Activated naive CD4-positive, alpha-beta T cell treated with anti-CD3 and anti-CD28 coated beads for 36 hours (primary cell): Measurements from ENCODE around the gene NSFL1C. TPM values are rescaled to one million over a fixed set of nuclear protein-coding genes. Genes with fewer than 3 reads are reported as not detected.

Experiments used
- CTCF ChIA-PET: fragments of 350-600 bp; sonication (Branson Sonifier 250); formaldehyde crosslinking; loops from one replicate; lab custom pipeline; 2021; ENCODE audit warnings: antibody characterized with exemption; lab: Charles Lee
- DNase-seq: peaks from one replicate; pipeline ENCODE4 v3.0.0-alpha.2; 2020
- H3K27ac Mint-ChIP-seq: one replicate; pipeline ENCODE4 v1.8.0; 2021; ENCODE audit warnings: mild to moderate bottlenecking, mixed read lengths
- H3K27me3 Mint-ChIP-seq: one replicate; pipeline ENCODE4 v1.8.0; 2021; ENCODE audit warnings: low read depth, mixed read lengths
- H3K36me3 Mint-ChIP-seq: one replicate; pipeline ENCODE4 v1.8.0; 2021; ENCODE audit warnings: low read depth, mixed read lengths
- H3K4me1 Mint-ChIP-seq: one replicate; pipeline ENCODE4 v1.8.0; 2021; ENCODE audit warnings: low read depth, mixed read lengths
- H3K4me3 Mint-ChIP-seq: one replicate; pipeline ENCODE4 v1.8.0; 2021; ENCODE audit warnings: mild to moderate bottlenecking, moderate library complexity, mixed read lengths
- H3K9me3 Mint-ChIP-seq: one replicate; pipeline ENCODE4 v1.8.0; 2021; ENCODE audit warnings: mixed read lengths
- intact Hi-C: fragments of 100-400 bp; cut with micrococcal nuclease; formaldehyde crosslinking; loops from one replicate; pipeline ENCODE4 v1.15.1; 2023
- total RNA-seq, 2 experiments: library from RNA; stranded (reverse); gene quantifications; one replicate each; pipeline ENCODE4 v1.2.3, GENCODE V29; 2021

Gene NSFL1C
- total RNA-seq, 2 experiments from 2014 or later = 80.4 to 84.1 TPM

DNA sequence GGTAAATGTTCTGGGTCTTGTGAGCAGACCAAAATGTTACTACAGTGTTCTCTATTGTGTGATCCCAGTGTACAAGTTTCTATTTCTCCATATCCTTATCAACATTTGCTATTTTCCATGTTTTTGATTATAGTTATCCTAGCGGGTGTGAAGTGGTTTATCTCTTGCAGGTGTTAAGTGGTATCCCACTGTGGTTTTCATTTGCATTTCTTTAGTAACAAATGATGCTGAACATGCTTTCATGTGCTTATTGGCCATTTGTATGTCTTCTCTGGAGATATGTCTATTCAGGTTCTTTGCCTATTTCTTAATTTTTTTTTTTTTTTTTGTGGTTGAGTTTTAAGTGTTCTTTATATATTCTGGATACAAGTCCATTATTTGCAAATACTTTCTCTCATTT, 35.5 kb downstream of the NSFL1C start:
- Mint-ChIP-seq H3K27me3 (no peaks in the 10 kb centered on the region), H3K36me3 (peaks cover 4% of the 10 kb centered on the region), H3K4me3 (no peak overlapping the region), H3K27ac (no peak overlapping the region), H3K9me3 (peaks cover 2% of the 10 kb centered on the region), H3K4me1 (peaks cover 30% of the 10 kb centered on the region)
- intact Hi-C loops = no loop called here
- CTCF ChIA-PET = no interaction called here
- DNase-seq = no peak

DNA sequence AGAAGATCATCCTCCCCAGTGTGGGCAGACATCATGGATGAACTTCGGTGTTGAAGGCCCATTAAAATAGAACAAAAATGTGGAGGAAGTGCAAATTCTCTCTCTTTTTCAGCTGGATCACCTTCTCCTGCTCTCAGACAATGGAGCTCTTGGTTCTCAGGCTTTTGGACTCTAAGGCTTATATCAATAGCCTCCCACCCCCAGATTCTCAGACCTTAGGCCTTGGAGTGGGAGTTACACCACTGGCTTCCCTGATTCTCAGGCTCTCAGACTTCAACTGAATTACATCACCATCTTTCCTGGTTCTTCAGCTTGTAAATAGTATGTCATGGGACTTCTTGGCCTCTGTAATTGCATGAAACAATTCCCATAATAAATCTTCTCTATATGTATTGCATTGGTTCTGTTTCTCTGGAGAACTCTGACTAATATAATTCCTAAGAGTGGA, 36.6 kb downstream of the NSFL1C start:
- H3K36me3 Mint-ChIP-seq = peaks cover 4% of the 10 kb centered on the region
- intact Hi-C loops = no loop called here
- CTCF ChIA-PET = no interaction called here
- no peak for DNase-seq
- peaks cover 26% of the 10 kb centered on the region for H3K4me1 Mint-ChIP-seq
- no peak overlapping the region for H3K27ac Mint-ChIP-seq
- H3K4me3 Mint-ChIP-seq = no peak overlapping the region
- no peaks in the 10 kb centered on the region for H3K27me3 Mint-ChIP-seq
- peaks cover 2% of the 10 kb centered on the region for H3K9me3 Mint-ChIP-seq

DNA sequence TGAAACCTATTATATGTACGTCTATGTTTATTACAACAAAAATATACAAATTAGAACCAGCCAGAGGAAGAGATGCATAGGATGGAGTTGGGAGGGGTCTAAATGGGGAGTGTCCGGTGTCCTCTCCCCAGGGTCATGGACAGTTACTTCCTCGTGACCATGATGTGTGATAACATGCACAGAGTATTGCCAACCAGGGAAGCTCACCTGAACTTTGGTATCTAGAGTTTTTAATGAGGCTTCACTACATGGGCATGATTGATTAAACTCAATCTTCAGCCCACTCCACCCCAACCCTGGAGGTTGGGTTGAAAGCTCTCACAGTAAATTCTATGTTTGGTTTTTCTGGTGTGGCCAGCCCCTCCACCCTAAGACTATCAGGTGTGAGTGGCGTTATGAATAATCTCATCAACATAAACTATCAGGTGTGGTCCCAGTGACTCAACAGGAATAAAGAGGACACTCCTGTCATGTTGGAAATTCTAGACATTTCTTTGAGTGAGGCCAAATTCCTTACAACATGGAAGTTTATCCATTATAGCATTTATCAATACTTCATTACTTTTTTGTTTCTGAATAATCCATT, 37.4 kb downstream of the NSFL1C start:
- CTCF ChIA-PET = no interaction called here

DNA sequence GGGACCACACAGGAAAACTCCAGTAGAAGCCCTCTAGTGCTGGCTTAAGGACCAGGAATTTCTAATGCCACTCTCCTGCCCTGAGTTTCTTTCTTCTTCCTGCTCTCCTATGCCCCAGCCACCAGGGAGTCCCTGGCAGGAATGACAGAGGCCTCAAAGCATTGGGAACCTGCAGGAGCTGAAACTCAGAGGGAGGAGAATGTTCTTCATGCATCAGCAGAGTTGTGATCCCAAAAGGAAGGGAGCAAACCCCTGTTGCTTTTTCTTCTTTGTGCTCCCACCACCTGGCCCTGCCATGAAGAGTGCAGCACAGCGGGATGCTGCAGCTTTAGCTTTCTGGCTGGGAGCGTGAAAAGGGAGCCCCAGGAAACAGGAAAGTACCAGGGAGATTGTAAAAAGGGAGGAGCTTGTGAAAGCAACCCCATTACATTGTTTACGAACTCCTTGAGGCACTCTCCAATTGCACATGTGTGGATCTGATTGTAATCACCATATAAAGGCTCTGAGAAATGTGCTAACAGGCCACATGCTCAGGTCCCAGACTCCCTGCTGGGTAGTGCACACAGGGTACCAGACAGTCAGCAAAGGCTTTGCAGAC, 39.1 kb downstream of the NSFL1C start:
- intact Hi-C loops = no loop called here
- CTCF ChIA-PET = interaction anchor here (0.9 to 1.2 kb wide), 3 partner anchors 8 to 11 kb away, joined by 3 read pairs; no protein-coding TSS in a partner anchor
- Mint-ChIP-seq H3K36me3 (no peaks in the 10 kb centered on the region), H3K4me3 (no peak overlapping the region), H3K27ac (no peak overlapping the region), H3K4me1 (peaks cover 20% of the 10 kb centered on the region), H3K9me3 (no peaks in the 10 kb centered on the region), H3K27me3 (no peaks in the 10 kb centered on the region)
- DNase-seq = no peak

More for the DNA sequence above, 37.4 kb downstream of the NSFL1C start:
- H3K36me3 Mint-ChIP-seq = peaks cover 1% of the 10 kb centered on the region
- DNase-seq = no peak
- intact Hi-C loops = no loop called here
- peaks cover 19% of the 10 kb centered on the region for H3K4me1 Mint-ChIP-seq
- H3K27ac Mint-ChIP-seq = no peak overlapping the region
- H3K27me3 Mint-ChIP-seq = no peaks in the 10 kb centered on the region
- peaks cover 2% of the 10 kb centered on the region for H3K9me3 Mint-ChIP-seq
- H3K4me3 Mint-ChIP-seq = no peak overlapping the region

DNA sequence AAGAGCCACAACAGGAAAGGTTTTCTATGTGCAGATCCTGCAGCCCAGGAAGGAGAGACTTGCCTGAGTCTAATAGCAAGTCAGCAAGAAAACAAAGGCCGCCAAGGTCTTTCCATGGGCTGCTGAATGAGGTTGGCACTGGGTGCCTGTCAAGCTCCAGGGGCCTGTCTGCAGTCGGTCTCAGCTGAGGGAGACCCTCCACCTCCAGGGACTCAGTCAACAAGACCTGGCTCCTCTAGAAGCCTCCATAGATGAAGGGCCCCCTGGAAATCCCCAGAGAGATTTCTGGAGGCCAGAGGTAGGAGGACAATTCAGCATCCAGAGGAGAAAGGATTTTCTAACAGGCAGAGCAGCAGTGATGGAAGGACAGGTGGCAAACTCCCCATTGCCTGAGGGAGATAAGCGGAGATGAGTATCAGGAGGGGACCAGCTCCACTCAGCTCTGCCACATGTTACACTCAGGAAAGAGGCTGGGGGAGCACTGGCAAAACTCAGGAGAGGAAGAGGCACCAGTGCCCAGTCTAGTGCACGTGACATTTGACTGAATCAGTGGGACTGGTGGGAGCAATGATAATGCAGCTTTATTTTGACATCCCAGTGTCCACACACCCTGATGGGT, 40.3 kb downstream of the NSFL1C start:
- Mint-ChIP-seq H3K36me3 (peaks cover 1% of the 10 kb centered on the region), H3K4me1 (peaks cover 17% of the 10 kb centered on the region), H3K4me3 (no peak overlapping the region), H3K27ac (no peak overlapping the region), H3K9me3 (no peaks in the 10 kb centered on the region), H3K27me3 (no peaks in the 10 kb centered on the region)
- CTCF ChIA-PET = interaction anchor here (1.0 to 1.7 kb wide), 3 partner anchors 10 to 78 kb away, joined by 3 to 9 read pairs (median 3); no protein-coding TSS in a partner anchor
- no peak for DNase-seq
- intact Hi-C loops = no loop called here

DNA sequence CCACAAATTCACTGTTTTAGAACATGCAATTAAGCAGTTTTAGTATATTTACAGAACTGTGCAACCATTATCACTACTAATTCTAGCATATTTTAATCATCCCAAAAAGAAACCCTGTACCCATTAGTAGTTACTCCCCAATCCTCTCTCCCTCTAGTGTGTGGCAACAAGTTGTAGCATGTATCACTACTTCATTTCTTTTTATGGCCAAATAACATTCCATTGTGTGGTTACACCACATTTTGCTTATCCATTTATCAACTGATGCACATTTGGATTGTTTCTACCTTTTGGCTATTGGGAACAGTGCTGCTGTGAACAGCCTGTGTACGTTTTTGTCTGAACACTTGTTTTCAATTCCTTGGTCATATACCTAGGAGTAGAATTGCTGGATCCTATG, 42.3 kb downstream of the NSFL1C start:
- Mint-ChIP-seq H3K27ac (no peak overlapping the region), H3K36me3 (peaks cover 1% of the 10 kb centered on the region), H3K9me3 (peaks cover 13% of the 10 kb centered on the region), H3K27me3 (no peaks in the 10 kb centered on the region), H3K4me3 (no peak overlapping the region), H3K4me1 (peaks cover 17% of the 10 kb centered on the region)
- DNase-seq = no peak
- intact Hi-C loops = no loop called here
- CTCF ChIA-PET = interaction anchor here (0.8 kb wide), 1 partner anchor 112 kb away, joined by 4 read pairs; no protein-coding TSS in a partner anchor

DNA sequence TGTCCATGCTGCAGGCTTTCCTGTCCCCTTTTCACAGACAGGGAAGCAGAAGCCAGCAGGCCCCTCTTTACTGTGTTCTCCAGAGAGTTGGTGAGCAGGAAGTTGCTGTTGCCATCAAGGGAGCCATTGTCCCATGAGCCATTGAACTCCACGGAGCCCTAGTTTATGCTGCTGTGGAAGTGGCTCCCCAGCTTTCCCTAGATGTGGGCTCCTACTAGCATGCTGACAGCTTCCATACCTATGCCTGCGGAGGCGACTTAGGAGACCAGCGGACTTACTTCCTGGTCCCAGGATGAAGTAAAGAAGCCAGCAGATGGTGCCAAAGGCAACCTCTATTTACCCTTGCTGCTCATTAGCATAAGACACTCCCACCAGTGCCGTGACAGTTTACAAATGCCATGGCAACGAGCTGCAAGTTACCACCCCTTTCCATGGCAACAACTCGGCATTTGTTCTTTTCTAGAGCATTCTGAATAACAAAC, 43.0 kb downstream of the NSFL1C start:
- no peak overlapping the region for H3K4me3 Mint-ChIP-seq
- DNase-seq = peak; percentile 33
- intact Hi-C loops = no loop called here
- CTCF ChIA-PET = interaction anchor here (0.8 to 1.3 kb wide), 2 partner anchors 12 to 111 kb away, joined by 4 to 5 read pairs; no protein-coding TSS in a partner anchor
- no peak overlapping the region for H3K27ac Mint-ChIP-seq
- peaks cover 17% of the 10 kb centered on the region for H3K4me1 Mint-ChIP-seq
- H3K36me3 Mint-ChIP-seq = peaks cover 3% of the 10 kb centered on the region
- no peaks in the 10 kb centered on the region for H3K27me3 Mint-ChIP-seq
- peaks cover 17% of the 10 kb centered on the region for H3K9me3 Mint-ChIP-seq

DNA sequence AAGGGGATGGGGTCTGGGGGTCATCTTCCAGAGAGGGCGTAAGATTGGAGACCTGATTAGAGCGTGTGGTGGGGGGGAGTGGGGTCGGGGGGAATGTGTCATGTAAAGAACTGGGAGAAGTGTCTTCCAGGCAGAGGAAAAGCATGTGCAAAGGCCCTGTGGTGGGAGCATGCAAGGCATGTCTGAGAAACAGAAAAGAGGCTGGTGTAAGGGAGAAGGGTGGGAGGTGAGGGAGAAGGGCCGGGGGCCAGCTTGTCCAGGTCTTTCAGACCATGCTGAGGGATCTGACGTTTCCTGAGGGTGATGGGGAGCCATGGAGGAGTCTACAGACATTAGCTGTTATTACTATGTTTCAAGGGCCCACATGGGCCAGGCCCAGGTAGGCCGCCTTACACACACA, 43.4 kb downstream of the NSFL1C start:
- intact Hi-C loops = no loop called here
- H3K9me3 Mint-ChIP-seq = peaks cover 17% of the 10 kb centered on the region
- no peak for DNase-seq
- no peaks in the 10 kb centered on the region for H3K27me3 Mint-ChIP-seq
- H3K36me3 Mint-ChIP-seq = peaks cover 3% of the 10 kb centered on the region
- CTCF ChIA-PET = interaction anchor here (0.8 to 1.3 kb wide), 2 partner anchors 13 to 110 kb away, joined by 4 to 5 read pairs; no protein-coding TSS in a partner anchor
- H3K4me3 Mint-ChIP-seq = no peak overlapping the region
- peaks cover 17% of the 10 kb centered on the region for H3K4me1 Mint-ChIP-seq
- no peak overlapping the region for H3K27ac Mint-ChIP-seq

DNA sequence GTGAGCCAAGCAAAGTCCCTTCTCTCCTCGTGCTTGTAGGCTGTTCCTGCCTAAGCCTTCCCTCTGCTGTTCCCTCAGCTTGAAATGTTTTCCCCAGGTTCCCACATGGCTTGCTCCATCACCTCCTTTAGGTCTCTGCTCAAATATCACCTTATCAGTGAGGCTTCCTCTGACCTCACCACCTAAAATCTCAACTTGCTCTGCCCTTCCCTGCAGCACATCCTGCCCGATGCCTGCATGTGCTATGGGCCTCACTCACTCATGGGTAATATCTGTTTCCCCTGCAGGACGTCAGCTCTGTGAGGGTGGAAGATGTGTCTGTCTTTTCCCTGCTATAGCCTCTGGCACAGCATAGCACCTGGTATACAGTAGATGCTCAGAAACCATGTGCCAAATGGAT, 43.9 kb downstream of the NSFL1C start:
- no peak for DNase-seq
- Mint-ChIP-seq H3K27me3 (no peaks in the 10 kb centered on the region), H3K4me1 (peaks cover 17% of the 10 kb centered on the region), H3K4me3 (no peak overlapping the region), H3K36me3 (peaks cover 3% of the 10 kb centered on the region), H3K9me3 (peaks cover 17% of the 10 kb centered on the region), H3K27ac (no peak overlapping the region)
- CTCF ChIA-PET = interaction anchor here (1.0 to 1.3 kb wide), 2 partner anchors 13 to 46 kb away, joined by 3 to 5 read pairs; no protein-coding TSS in a partner anchor
- intact Hi-C loops = no loop called here

DNA sequence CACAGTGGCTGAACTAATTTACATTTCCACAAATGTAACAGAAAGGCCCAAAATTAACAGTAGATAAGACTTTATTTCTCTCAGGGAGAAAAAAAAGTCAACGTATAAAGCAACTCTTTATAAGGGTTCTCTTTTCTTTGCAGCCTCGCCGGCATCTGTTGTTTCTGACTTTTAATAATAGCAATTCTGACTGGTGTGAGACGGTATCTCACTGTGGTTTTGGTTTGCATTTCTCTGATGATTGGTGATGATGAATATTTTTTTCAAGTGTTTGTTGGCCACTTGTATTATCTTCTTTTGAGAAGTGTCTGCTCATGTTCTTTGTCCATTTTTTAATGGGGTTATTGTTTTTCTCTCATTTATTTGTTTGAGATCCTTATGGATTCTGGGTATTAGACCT, 46.6 kb downstream of the NSFL1C start:
- no peak overlapping the region for H3K4me3 Mint-ChIP-seq
- H3K27me3 Mint-ChIP-seq = no peaks in the 10 kb centered on the region
- H3K27ac Mint-ChIP-seq = no peak overlapping the region
- peaks cover 3% of the 10 kb centered on the region for H3K36me3 Mint-ChIP-seq
- no peak for DNase-seq
- CTCF ChIA-PET = interaction anchor here (2.2 kb wide), 1 partner anchor 17 kb away, joined by 6 read pairs; no protein-coding TSS in a partner anchor
- H3K9me3 Mint-ChIP-seq = peaks cover 17% of the 10 kb centered on the region
- intact Hi-C loops = no loop called here
- H3K4me1 Mint-ChIP-seq = peaks cover 6% of the 10 kb centered on the region

DNA sequence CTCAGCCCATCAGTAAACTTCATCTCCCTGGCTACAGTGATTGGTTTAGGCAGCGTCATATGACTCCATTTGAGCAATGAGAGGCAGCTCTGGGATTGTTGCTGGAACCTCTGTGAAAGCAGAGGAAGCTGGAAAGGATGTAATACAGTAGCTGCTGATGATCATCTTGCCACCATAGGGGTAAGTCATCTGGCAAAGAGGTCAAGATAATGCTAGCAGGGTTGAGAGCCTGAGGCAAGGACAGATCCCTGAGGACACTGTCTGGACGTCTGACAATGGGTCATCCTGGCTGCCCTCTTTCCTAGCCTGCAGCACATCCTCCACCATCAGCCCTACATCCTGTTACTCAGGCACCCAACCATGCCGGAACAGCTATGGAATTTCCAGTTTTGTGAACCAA, 48.3 kb downstream of the NSFL1C start:
- DNase-seq = no peak
- H3K27me3 Mint-ChIP-seq = no peaks in the 10 kb centered on the region
- H3K36me3 Mint-ChIP-seq = peaks cover 3% of the 10 kb centered on the region
- peaks cover 6% of the 10 kb centered on the region for H3K4me1 Mint-ChIP-seq
- H3K27ac Mint-ChIP-seq = no peak overlapping the region
- peaks cover 17% of the 10 kb centered on the region for H3K9me3 Mint-ChIP-seq
- CTCF ChIA-PET = interaction anchor here (1.3 kb wide), 1 partner anchor 36 kb away, joined by 3 read pairs; no protein-coding TSS in a partner anchor
- intact Hi-C loops = no loop called here
- no peak overlapping the region for H3K4me3 Mint-ChIP-seq

DNA sequence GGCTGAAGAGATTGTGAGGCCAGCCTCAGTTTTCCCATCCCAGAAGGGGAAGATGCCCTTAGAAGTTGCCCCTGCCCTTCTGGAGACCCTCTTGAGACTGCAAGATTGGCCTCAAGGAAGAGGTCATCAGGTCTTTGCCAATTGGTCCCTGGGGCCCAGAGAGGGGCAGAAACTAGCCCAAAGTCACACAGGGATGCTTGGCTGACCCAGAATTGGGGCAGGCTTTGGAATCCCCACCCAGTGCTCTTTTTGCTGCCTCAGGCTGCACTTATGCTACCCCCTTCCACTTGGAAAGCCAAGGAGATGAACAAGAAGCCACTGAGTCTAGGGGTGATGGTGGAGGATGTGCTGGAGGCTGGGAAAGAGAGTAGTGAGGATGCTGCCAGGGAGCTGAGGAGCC, 48.9 kb downstream of the NSFL1C start:
- no peak overlapping the region for H3K4me3 Mint-ChIP-seq
- H3K9me3 Mint-ChIP-seq = peaks cover 17% of the 10 kb centered on the region
- intact Hi-C loops = no loop called here
- H3K27me3 Mint-ChIP-seq = no peaks in the 10 kb centered on the region
- H3K27ac Mint-ChIP-seq = no peak overlapping the region
- CTCF ChIA-PET = no interaction called here
- DNase-seq = no peak
- peaks cover 3% of the 10 kb centered on the region for H3K36me3 Mint-ChIP-seq
- peaks cover 2% of the 10 kb centered on the region for H3K4me1 Mint-ChIP-seq
